CD4-positive, alpha-beta T cell treated with Interleukin-10 for 1 hour (primary cell): ENCODE measurements around the gene RASAL3.

Source experiments
- DNase-seq: peaks from one replicate; pipeline ENCODE4 v3.0.0-alpha.2; 2020

Gene RASAL3

DNA sequence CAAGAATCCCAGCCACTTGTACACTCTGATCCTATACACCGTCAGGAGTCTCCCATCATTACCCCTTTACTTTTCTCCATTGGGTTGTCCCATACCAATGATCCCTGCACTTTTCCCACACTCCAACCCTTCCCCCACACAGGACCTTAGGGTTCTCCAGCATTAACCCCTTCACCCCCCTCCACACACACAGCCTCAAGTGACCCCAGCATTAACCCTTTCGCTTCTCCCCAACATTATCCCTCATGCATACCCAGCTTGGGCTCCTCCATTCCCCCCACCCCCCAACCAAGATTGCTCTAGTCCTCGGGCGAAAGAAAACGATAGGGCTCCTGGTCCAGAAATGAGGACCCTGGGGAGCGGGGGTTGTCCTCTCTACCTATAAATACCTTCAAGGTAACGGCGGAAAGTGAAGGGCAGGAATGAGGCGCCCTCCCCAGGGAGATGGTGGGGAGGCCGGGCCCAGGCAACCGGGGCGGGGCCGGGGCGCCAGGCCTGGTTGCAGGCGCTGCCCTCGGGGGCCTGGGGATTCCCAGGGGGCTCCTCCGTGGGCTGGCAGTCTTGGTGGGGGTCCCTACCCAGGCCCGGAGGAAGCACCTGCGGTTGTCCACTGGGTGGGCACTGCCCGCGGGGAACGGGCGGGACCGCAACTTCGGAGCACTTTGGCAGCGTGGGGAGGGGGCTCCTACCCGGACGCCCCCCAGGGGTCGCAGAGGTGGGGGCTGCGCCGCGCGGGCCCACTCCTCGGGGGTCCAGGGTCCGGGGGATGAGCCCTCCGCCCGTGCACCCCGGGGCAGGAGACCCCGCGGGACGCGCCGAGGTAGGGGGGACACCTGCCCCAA lies 15.3 kb downstream of the RASAL3 start:
- no peak for DNase-seq

DNA sequence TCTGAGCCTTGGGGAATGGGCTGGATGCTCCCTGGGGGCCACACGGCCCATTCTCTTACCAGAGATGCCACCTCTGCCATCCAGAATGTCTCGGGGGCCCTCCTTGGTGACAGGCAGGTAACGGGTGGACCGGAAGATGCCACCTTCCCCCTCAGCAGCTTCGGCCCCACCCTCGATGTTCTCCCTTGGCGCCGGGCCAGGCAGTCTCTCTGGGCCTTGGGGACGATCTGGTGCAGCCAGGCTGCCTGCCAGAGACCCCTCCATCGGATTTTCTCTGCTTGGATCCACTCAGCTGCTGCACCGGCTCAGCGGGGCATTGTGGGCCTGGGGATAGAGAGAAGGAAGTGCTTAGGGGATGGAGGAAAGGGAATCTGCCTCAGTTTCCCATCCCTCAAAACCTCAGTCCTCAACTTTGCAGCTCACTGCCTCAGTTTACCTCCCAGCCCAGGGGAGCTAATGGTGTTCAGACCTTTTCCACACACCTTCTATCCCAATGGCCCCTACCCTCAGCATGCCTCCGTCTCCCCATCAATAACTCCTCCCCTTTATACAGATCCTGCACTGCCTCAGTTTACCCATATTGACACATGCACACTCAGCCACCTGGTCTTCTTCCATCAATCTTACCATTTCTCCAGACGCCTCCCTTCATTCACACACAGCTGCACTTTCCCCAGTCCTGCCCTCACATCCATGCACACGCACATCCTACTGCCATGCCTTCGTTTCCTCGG lies 16.1 kb downstream of the RASAL3 start:
- DNase-seq = no peak

DNA sequence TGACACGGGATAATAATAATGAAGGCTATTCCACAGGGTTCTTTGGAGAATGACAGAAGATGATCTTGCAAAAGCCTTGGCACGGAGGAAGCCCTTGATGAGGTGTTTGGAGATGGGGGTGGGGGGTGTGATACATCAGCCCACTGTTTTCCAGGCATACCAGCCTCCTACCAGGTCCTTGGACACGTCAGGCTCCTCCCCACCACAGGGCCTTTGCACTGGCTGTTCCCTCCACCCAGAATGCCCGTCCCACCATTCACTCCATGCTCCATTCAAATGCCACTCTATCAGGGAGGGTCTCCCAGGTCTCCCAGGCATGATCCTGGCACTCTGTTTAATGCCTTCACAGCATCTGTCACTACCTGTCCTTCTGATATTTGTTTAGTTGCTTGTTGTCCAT lies 17.3 kb downstream of the RASAL3 start:
- DNase-seq = no peak

DNA sequence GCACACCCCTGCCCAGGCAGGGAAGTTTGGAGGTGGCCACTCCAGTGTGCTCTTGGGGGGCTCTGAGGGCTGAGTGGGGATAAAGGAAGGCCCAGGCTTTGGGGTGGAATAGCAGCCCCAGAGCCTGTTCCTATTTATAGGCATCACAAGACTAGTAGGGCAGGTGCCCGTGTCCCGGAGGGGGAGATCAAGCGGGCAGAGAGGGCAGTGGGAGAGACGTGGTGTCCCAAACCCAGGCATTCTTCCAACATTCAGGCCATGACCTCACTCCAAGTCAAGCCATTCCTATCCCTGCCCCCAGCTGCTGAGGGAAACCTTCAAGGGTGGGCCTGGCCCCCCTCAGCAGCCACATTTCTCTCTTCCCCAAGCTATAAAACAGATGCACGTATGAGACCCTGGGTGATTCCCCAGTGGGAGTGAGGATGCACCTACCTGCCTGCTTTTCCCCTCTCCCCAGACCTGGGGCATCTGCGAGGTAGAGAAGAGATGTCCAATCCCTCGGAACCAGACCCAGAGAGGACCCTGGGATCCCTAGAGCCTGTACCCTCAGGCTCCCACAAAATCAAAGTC lies 18.5 kb downstream of the RASAL3 start:
- no peak for DNase-seq

DNA sequence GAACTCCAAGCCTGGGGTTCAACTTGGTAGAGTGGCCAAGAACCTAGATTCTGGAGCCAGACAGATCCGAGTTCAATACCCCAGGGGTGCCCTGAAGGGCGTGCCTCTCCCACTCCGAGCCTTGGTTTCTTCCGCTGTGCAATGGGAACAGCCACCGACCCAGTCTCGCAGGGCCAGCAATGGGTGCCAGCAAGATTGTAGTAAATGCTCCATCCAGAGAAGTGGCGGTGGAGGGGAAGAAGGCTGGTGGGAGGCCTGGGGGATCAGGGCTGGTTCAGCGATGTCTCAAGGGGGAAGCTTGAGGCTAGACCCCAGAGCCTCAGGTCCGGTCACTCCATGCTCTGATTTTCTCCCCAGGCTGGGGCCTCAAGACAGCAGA lies 19.1 kb downstream of the RASAL3 start:
- DNase-seq = no peak

DNA sequence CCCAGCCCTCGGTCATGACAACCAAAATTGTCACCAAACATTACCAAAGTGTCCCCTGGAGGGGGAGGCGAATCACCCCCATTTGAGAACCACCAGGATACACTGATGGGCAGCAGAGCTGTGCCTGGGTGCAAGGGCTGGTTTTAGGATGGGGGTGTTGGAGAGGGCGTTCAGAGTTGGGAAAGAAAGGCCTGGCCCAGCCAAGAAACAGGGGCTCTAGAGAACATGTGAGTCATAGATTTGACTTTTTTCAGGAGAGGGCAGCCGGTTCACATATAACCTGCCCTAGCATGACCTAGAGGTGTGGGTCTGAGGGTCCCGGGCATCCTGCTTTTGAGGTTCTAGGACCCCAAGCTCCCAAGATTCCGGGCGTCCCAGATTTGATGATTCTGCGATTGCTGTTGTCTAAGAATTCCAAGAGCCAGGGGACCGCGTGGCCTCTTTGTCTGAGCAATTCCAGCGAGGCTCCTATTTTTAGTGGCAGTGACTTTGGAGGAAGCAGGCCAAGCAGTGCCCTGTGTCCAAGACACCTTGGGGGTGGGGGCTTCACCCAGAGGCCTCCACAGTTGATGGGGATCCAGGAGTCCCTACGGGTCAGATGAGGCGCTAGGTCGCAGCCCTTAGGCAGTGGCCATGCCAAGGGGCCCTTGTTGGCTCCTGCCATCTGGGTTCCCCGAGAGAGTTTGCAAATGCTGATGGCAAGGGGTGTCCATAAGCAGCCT lies 19.7 kb downstream of the RASAL3 start:
- no peak for DNase-seq

DNA sequence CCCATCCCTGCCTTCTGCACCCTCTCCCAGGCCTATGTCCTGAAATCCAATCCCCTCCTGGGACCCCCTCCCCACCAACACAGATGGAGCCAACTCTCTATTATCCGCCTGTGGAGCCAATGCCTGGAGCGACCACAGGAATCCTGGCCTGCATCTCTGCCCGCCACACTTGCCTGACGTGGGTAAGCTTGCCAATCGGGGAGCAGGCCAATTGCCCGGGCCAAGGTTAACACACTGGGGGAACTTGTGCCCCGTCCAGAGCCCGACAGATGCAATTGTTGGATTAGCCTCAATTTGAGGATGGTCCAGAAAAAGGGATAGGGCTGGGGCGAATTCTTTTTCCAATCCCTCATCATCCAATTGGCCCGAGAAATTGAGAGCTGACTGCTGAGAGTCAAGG lies 20.5 kb downstream of the RASAL3 start:
- no peak for DNase-seq

DNA sequence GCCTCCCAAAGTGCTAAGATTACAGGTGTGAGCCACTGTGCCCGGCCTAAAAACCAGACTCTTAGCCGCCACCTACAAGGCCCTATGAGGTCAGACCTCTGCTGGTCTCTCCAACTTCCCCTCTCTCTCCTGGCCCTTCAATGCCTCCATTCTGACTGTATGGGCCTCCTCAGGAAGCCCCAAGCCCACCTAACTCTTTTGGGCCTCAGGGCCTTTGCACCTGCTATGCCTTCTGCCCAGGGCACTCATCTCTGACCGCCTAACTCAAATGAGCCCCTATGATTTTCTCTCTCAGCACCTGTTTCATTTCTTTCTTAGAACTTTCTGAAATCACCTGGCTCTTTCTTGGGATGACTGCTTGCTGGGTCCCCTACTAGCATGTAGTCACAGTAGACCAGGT lies 21.0 kb downstream of the RASAL3 start:
- no peak for DNase-seq

DNA sequence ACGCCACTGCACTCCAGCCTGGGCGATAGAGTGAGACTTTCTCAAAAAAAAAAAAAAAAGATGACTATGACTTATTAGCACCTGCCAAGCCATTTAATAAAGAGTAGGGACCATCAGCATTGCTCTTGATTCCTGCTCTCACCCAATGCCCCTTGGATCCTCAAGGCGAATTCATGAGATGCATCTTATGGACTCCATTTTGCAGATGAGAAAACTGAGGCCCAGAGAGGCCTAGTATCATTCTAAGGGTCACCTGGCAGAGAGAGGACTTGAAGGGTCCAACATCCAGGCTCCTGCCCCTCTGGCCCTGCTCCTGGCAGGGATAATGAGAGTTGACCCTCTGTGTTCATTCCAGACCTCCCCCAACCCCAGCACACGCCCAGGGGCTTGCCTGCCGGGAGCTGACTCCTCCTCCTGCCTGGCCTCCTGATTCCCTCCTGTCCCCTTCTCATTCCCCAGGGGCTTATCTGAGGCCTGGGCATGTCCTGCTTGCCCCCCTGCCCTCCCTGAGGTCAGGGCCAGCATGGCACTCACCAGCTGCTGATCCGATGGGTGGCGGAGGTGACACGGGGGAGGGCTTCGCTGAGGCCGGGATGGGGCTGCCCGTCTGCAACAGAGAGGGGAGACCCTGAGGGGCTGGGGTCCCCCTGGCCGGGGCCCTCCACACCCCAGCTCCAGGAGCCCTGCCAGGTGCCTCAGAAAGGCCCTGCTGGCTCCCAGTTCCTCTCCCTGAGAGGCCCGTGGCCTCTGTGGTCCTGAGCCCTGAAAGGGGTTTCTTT lies 22.0 kb downstream of the RASAL3 start:
- DNase-seq = no peak

DNA sequence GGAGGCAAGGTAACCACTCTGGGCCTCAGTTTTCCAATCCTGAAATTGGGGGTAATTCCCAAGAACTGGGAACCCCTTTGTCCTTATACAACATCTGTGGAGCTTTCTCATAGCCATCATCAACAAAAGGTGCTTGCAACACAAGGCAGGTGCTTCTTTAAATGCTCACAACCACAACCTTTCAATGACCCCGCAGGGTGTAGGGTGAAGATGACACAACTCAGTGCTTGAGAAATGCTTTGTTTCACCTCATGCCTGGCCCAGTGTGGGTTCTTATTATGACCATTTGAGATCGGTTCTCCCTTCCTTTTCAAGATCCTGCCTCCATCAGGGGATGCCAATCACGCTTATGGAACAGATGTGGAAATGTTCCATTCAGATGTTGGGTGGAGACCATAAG lies 23.0 kb downstream of the RASAL3 start:
- DNase-seq = no peak

DNA sequence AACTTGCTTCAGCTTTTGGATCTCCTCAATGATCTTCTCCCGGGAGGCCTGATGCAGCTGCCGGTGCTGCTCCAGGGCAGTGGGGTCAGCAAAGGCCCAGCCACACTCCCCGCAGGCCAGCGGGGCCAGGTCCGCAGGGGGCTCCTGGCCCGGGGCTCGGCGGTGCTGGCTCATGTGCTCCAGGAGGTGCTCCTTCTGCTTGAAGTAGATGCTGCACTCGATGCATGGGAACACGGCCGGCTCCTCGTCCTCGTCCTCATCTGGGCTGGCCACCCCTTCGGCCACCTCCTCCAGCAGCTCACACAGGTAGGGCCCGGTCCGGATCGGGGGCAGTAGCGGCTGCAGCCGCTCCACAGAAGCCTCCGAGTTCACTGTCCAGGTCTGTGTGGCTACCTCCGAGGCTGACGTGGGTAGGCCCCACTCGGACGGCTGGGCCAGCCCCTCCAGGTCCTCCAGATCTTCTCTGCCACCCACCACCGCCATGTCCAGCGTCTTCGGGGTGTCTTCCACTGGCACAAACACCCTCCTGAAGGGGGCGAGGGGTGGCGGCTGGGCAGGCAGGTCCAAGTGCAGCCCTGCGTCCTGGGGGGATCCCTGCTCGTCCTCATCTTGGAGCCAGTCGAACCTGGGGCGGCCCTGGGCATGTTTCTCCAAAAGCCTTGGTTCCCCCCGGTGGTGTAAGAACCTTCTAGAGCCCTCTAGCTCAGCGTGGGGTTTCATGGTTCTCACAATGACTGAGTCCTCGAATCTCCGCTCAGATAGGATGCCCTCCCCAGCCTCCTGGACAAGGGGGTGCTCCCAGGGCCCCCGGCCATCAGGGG lies 24.3 kb downstream of the RASAL3 start:
- DNase-seq = no peak

DNA sequence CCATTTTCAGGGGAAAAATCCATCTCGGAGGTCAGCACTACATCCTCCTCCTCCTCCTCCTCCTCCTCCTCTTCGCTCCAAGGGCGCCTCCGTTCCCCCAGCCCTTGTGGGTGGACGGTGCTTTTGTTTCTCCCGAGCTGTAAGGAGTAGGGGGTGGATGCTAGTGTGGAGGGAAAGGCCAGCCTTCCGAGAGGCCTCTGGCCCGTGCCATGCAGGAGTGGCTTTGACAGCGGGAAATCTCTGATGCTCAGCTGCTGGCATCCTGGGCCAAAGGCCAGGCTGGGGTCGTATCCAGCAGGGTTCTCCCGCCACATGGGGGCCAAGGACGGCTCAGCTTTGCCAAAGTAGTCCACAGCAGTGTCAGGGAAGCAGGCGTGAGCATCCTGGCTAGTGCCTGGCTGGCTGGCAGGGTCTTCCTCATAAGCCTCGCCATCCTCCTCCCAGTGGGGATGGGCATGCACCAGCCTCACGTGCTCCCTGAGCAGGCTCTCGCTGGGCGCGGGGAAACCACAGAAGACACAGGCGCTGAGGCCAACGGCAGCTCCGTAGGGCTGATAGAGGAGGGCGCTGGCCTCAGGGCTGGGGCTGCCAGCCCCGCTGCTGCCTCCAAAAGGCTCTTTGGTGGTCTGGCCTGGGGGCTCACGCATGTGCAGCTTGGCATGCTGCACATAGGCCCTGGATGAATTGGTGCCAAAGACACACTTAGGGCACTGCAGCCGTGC lies 25.1 kb downstream of the RASAL3 start:
- DNase-seq = no peak

DNA sequence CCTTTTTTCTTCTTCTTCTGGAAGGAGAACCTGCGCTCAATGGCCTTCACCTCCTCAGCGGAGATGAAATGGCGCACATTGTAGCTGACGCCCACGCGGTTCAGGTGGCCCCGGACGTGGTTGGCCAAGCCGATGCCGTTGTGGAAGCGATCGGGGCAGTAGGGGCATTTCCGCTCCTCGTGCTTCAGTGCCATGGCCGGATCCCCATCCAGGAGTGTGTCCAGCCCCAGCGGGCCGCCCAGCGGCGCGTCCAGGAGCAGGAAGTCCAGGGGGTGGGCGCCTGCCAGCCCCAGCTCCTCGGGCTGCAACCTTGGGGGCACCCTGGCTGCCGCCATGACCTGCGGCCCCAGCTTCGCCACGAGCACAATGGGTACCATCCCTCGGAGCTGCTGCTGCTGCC lies 25.8 kb downstream of the RASAL3 start:
- no peak for DNase-seq

DNA sequence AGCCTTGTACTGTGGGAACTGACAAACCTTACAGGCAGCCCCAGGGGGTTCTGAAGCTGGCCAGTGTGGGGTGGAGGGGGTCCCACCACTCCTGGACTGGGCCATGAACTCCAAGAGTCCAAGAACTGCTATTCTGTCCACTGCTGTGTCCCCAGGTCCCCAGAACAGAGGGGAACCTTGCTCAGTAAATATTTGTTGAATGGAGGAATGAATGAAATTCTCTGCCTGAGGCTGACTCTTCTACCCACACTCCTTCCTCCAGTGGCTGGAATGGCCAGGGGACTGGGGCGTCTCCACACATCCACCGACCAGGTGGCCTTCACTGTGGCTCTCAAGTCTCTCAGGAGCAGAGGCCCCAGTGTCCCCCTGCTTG lies 26.2 kb downstream of the RASAL3 start:
- no peak for DNase-seq

DNA sequence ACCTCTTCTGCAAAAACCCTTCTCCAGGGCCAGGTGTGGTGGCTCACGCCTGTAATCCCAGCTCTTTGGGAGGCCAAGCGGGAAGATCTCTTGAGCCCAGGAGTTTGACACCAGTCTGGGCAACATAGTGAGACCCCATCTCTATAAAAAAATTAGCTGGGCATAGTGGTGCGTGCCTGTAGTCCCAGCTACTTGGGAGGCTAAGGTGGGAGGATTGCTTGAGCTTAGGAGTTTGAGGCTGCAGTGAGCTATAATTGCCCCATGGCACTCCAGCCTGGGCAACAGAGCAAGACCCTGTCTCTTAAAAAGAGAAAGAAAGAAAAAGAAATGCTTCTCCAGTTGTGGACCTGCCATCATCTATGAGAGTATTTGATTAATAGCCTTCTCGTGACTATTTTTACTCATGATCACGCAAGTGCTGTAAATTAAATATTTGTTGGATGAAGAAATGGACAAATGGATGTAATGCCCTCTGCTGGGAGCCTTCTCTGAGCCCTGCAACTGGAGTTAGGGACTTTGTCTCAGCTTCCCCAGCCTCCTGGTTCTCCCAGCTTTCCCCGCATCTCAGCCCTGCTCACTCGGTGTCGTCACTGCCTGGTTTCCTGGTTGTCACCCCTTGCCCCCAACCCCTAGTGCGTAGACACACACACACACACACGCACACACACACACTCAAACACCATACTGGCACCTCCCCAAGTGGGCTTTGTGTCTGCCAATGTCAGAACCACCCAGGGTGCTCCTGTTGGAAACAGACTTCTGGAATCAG lies 26.8 kb downstream of the RASAL3 start:
- no peak for DNase-seq

DNA sequence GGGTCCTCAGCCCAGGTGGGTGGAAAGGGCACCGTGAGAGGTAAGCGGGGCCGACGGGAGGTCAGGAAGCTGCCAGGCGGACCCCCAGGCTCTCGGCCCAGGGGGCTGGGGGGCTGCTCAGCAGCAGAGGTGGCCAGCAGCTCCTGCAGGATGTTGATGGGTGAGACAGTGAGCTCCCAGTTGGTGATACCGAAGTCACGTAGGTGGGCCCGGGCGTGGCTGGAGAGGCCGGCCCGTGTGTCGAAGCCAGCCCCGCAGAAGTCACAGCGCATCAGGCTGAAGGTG lies 27.6 kb downstream of the RASAL3 start:
- DNase-seq = no peak

DNA sequence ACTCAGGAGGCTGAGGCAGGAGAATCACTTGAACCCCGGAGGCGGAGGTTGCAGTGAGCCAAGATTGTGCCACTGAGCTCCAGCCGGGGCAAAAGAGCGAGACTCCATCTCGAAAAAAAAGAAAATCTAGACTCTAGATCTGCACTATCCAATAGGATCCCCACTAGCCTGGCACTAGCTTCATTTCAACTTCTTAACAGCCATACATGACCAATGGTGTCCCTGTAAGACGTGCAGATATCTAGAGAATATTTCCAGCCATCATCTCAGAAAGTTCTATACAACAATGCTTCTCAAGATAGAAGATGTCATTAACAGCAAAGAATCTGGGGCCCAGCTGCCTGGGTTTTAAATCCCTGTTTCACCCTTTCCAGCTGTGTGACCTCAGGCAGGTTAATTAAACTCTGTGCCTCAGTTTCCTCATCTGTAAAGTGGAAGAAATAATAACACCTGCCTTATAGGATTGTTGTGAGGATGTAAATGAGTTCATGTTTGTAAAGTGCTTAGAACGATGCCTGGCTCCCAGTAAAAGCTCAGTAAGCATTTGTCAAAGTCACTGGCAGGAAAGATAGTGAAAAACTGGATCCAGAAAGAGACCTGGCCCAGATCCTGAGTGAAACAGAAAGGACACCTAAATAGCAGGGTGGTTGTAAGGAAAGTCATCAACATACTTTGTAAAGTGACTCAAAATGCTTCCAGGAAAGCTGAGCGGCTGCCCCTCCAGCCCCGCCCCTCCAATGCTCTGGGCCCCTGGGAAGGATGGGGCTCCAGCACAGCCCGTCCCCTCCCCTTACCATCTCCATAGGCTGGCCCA lies 28.1 kb downstream of the RASAL3 start:
- DNase-seq = no peak

DNA sequence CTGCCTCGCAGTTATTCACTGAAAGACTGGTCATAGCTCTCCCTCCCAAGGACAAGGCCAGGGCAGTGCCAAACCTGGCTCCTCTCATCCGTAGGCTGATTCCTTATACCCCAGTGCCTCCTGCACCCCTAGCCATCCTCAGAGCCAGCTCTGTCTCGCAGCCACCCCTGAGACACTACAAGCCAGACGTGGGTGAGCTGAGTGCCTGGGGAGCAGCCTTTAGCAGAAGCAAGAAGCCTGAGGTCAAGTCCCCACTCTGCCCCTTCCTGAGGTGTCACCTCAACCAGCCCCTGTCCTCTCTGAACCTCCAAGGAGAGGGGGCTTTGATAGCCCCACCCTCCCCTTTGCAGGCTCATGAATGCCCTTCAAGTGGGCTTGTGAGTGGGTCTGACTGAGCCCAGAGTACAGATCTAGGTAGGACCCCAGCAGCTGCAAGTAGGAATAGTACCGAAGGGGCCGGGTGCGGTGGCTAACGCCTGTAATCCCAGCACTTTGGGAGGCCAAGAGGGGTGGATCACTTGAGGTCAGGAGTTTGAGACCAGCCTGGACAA lies 30.8 kb downstream of the RASAL3 start:
- DNase-seq = no peak
